Loucy (cell line): ENCODE results near the gene PIK3R5.

Experiments used
- EZH2phosphoT487 ChIP-seq: fragments of 200-600 bp; IDR thresholded peaks from 2 replicates; pipeline ENCODE4 v1.6.1; 2018; ENCODE audit warnings: antibody characterized with exemption, mild to moderate bottlenecking, moderate library complexity, borderline replicate concordance
- TF ChIP-seq, protein P1 (sequence below): fragments of 200-600 bp; sonication (generic); conservative IDR thresholded peaks from 2 replicates; pipeline ENCODE4 v1.5.1; 2014; ENCODE audit warnings: mild to moderate bottlenecking, antibody characterized with exemption, low read length

DNA sequence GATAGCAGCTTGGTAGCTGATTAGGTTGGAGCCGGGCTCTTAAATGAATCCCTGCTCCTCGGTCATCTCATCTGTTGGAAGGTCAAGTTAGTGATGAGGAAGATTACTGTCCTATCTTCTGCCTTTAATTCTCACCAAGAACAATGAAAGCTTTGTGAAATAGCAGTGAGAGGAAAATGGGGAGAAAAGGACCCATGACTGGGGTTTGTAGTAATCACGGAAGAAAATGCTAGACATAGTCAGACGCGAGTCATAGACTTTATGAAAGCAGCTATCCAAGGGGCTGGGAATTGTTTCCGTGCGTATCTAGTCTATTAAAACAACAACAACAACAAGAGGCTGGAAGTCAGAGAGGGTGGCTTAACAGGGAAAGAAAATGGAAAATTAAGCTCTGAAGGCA, 18.3 kb downstream of the PIK3R5 start:
- TF ChIP-seq, protein P1, sequence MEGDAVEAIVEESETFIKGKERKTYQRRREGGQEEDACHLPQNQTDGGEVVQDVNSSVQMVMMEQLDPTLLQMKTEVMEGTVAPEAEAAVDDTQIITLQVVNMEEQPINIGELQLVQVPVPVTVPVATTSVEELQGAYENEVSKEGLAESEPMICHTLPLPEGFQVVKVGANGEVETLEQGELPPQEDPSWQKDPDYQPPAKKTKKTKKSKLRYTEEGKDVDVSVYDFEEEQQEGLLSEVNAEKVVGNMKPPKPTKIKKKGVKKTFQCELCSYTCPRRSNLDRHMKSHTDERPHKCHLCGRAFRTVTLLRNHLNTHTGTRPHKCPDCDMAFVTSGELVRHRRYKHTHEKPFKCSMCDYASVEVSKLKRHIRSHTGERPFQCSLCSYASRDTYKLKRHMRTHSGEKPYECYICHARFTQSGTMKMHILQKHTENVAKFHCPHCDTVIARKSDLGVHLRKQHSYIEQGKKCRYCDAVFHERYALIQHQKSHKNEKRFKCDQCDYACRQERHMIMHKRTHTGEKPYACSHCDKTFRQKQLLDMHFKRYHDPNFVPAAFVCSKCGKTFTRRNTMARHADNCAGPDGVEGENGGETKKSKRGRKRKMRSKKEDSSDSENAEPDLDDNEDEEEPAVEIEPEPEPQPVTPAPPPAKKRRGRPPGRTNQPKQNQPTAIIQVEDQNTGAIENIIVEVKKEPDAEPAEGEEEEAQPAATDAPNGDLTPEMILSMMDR = no peak
- TF ChIP-seq EZH2phosphoT487 = no peak
